Trophoblast cell (in vitro differentiated cells and primary cell): ENCODE results near the gene DSCAM.

Experiments
- DNase-seq, 2 donors: peaks; one replicate each; pipeline ENCODE4 v3.0.0-alpha.2; 2016
- H2AFZ ChIP-seq: 2 replicates; pipeline ENCODE4 v1.6.1; 2013; ENCODE audit warnings: low read length, moderate library complexity, mild to moderate bottlenecking; ENCODE audit not compliant: insufficient read depth, poor library complexity
- H2AK5ac ChIP-seq: 2 replicates; pipeline ENCODE4 v1.6.1; 2013; ENCODE audit warnings: mild to moderate bottlenecking, low read length
- H2BK120ac ChIP-seq: 2 replicates; pipeline ENCODE4 v1.6.1; 2013; ENCODE audit warnings: low read length, mild to moderate bottlenecking, moderate library complexity; ENCODE audit not compliant: insufficient read depth, poor library complexity
- H2BK12ac ChIP-seq: 2 replicates; pipeline ENCODE4 v1.6.1; 2013; ENCODE audit warnings: mild to moderate bottlenecking, low read length, moderate library complexity
- H2BK5ac ChIP-seq: 2 replicates; pipeline ENCODE4 v1.6.1; 2013; ENCODE audit warnings: low read length, low read depth, moderate library complexity, mild to moderate bottlenecking; ENCODE audit not compliant: poor library complexity
- H3K14ac ChIP-seq: 2 replicates; pipeline ENCODE4 v1.6.1; 2013; ENCODE audit warnings: mild to moderate bottlenecking, low read length
- H3K18ac ChIP-seq: 2 replicates; pipeline ENCODE4 v1.6.1; 2013; ENCODE audit warnings: mild to moderate bottlenecking, low read length
- H3K23ac ChIP-seq: 2 replicates; pipeline ENCODE4 v1.6.1; 2013; ENCODE audit warnings: low read length
- H3K27ac ChIP-seq: 2 replicates; pipeline ENCODE4 v1.5.1; 2013; ENCODE audit warnings: low read depth, mild to moderate bottlenecking, inconsistent platforms, low read length, moderate library complexity
- H3K27me3 ChIP-seq: 2 replicates; pipeline ENCODE4 v1.6.1; 2013; ENCODE audit warnings: inconsistent platforms, mild to moderate bottlenecking, low read length, moderate library complexity; ENCODE audit not compliant: insufficient read depth
- H3K36me3 ChIP-seq, 2 experiments: 1 replicate in 1 of 2; 2 replicates in 1 of 2; pipeline ENCODE4 v1.6.1; 2013; ENCODE audit warnings: low read length in 2 of 2, mild to moderate bottlenecking in 2 of 2, moderate library complexity in 1 of 2; ENCODE audit not compliant: insufficient read depth in 2 of 2, control insufficient read depth in 1 of 2
- H3K4ac ChIP-seq: 2 replicates; pipeline ENCODE4 v1.6.1; 2013; ENCODE audit warnings: low read depth, mild to moderate bottlenecking, low read length, moderate library complexity
- H3K4me1 ChIP-seq, 2 experiments: 1 replicate in 1 of 2; 2 replicates in 1 of 2; pipeline ENCODE4 v1.6.1; 2013; ENCODE audit warnings: low read length in 2 of 2, mild to moderate bottlenecking in 2 of 2, moderate library complexity in 1 of 2; ENCODE audit not compliant: insufficient read depth in 2 of 2, control insufficient read depth in 1 of 2
- H3K4me2 ChIP-seq: 2 replicates; pipeline ENCODE4 v1.6.1; 2013; ENCODE audit warnings: inconsistent platforms, mild to moderate bottlenecking, low read length, moderate library complexity
- H3K4me3 ChIP-seq: 2 replicates; pipeline ENCODE4 v1.5.1; 2013; ENCODE audit warnings: mild to moderate bottlenecking, low read depth, low read length, inconsistent platforms
- H3K79me1 ChIP-seq: one replicate; pipeline ENCODE4 v1.6.1; 2013; ENCODE audit warnings: low read length
- H3K79me2 ChIP-seq: 2 replicates; pipeline ENCODE4 v1.6.1; 2013; ENCODE audit warnings: low read length, mild to moderate bottlenecking; ENCODE audit not compliant: control insufficient read depth, insufficient read depth, poor library complexity
- H3K9ac ChIP-seq: 2 replicates; pipeline ENCODE4 v1.6.1; 2013; ENCODE audit warnings: mild to moderate bottlenecking, low read length
- H3K9me3 ChIP-seq: 2 replicates; pipeline ENCODE4 v1.6.1; 2013; ENCODE audit warnings: low read depth, mild to moderate bottlenecking, control low read depth, inconsistent platforms, low read length; ENCODE audit not compliant: insufficient read depth
- H4K12ac ChIP-seq: 2 replicates; pipeline ENCODE4 v1.6.1; 2013; ENCODE audit warnings: low read depth, mild to moderate bottlenecking, low read length, moderate library complexity
- H4K8ac ChIP-seq: 2 replicates; pipeline ENCODE4 v1.6.1; 2013; ENCODE audit warnings: low read depth, mild to moderate bottlenecking, low read length, moderate library complexity
- H4K91ac ChIP-seq: one replicate; pipeline ENCODE4 v1.6.1; 2013; ENCODE audit warnings: low read depth, mild to moderate bottlenecking, low read length, moderate library complexity
- WGBS: extraction: QIAGEN DNeasy Blood & Tissue Kit; methylation state at CpG from one replicate; pipeline ENCODE4 v1.1.7; 2013; ENCODE audit warnings: missing lambda C conversion rate; ENCODE audit not compliant: insufficient read length, insufficient coverage; ENCODE audit errors: extremely low coverage; 5-methylcytosine and 5-hydroxymethylcytosine counted together

The DSCAM gene

GRCh38 chr21:40766381-40766780, 80.6 kb downstream of the DSCAM start:
- no peak overlapping the region for H3K14ac ChIP-seq
- no peaks in the 10 kb centered on the region for H3K4me1 ChIP-seq
- H3K18ac ChIP-seq: no peak overlapping the region
- no peak overlapping the region for H2AFZ ChIP-seq
- no peak overlapping the region for H4K91ac ChIP-seq
- H2BK12ac ChIP-seq: no peak overlapping the region
- H3K79me1 ChIP-seq: no peaks in the 10 kb centered on the region
- no peak overlapping the region for H3K23ac ChIP-seq
- H3K4me2 ChIP-seq: no peak overlapping the region
- no peak overlapping the region for H4K8ac ChIP-seq
- H2AK5ac ChIP-seq: no peak overlapping the region
- no peaks in the 10 kb centered on the region for H3K79me2 ChIP-seq
- H3K4ac ChIP-seq: no peak overlapping the region
- H3K27ac ChIP-seq: no peak overlapping the region
- WGBS: no CpG with 5 or more reads among the region's 1 CpG
- H4K12ac ChIP-seq: no peak overlapping the region
- no peak overlapping the region for H3K9ac ChIP-seq
- H3K27me3 ChIP-seq: no peaks in the 10 kb centered on the region
- no peak overlapping the region for H3K4me3 ChIP-seq
- no peaks in the 10 kb centered on the region for H3K36me3 ChIP-seq
- H2BK120ac ChIP-seq: no peak overlapping the region
- DNase-seq: no peak
- no peaks in the 10 kb centered on the region for H3K9me3 ChIP-seq
- no peak overlapping the region for H2BK5ac ChIP-seq

GRCh38 chr21:40765811-40766210, 81.1 kb downstream of the DSCAM start:
- no peak overlapping the region for H3K18ac ChIP-seq
- no peak overlapping the region for H3K4ac ChIP-seq
- no peaks in the 10 kb centered on the region for H3K36me3 ChIP-seq
- H3K4me2 ChIP-seq: no peak overlapping the region
- no peak overlapping the region for H2BK12ac ChIP-seq
- WGBS: no CpG with 5 or more reads among the region's 12 CpGs
- H3K27ac ChIP-seq: no peak overlapping the region
- H3K9me3 ChIP-seq: no peaks in the 10 kb centered on the region
- no peak overlapping the region for H2AK5ac ChIP-seq
- no peak overlapping the region for H2BK120ac ChIP-seq
- H3K79me1 ChIP-seq: no peaks in the 10 kb centered on the region
- H3K9ac ChIP-seq: no peak overlapping the region
- no peaks in the 10 kb centered on the region for H3K4me1 ChIP-seq
- H3K14ac ChIP-seq: no peak overlapping the region
- H3K79me2 ChIP-seq: no peaks in the 10 kb centered on the region
- H4K8ac ChIP-seq: no peak overlapping the region
- H4K91ac ChIP-seq: no peak overlapping the region
- H4K12ac ChIP-seq: no peak overlapping the region
- no peak for DNase-seq
- no peaks in the 10 kb centered on the region for H3K27me3 ChIP-seq
- H2BK5ac ChIP-seq: no peak overlapping the region
- H2AFZ ChIP-seq: no peak overlapping the region
- H3K4me3 ChIP-seq: no peak overlapping the region
- H3K23ac ChIP-seq: no peak overlapping the region

- no peaks in the 10 kb centered on the region for H3K79me2 ChIP-seq
- no peak overlapping the region for H2BK120ac ChIP-seq
- no peak overlapping the region for H2AFZ ChIP-seq
- no peak overlapping the region for H4K8ac ChIP-seq
- H4K12ac ChIP-seq: no peak overlapping the region
- no peaks in the 10 kb centered on the region for H3K4me1 ChIP-seq
- H4K91ac ChIP-seq: no peak overlapping the region
- WGBS: no CpG with 5 or more reads among the region's 2 CpGs
- H2AK5ac ChIP-seq: no peak overlapping the region
- H2BK12ac ChIP-seq: no peak overlapping the region
- no peak overlapping the region for H3K23ac ChIP-seq
- H2BK5ac ChIP-seq: no peak overlapping the region
- no peak for DNase-seq
- no peaks in the 10 kb centered on the region for H3K9me3 ChIP-seq
- no peak overlapping the region for H3K18ac ChIP-seq
- H3K4me2 ChIP-seq: no peak overlapping the region
- no peak overlapping the region for H3K27ac ChIP-seq
- no peaks in the 10 kb centered on the region for H3K27me3 ChIP-seq
- no peak overlapping the region for H3K14ac ChIP-seq
- H3K9ac ChIP-seq: no peak overlapping the region
- no peak overlapping the region for H3K4ac ChIP-seq
- no peaks in the 10 kb centered on the region for H3K36me3 ChIP-seq
- no peak overlapping the region for H3K4me3 ChIP-seq
- no peaks in the 10 kb centered on the region for H3K79me1 ChIP-seq
Observed at GRCh38 chr21:40760821-40761220, 86.1 kb downstream of the DSCAM start.

- no CpG with 5 or more reads among the region's 2 CpGs for WGBS
- no peak overlapping the region for H2AFZ ChIP-seq
- H3K4me2 ChIP-seq: no peak overlapping the region
- no peak overlapping the region for H4K12ac ChIP-seq
- no peak overlapping the region for H2BK12ac ChIP-seq
- H3K4me3 ChIP-seq: no peak overlapping the region
- no peak overlapping the region for H3K14ac ChIP-seq
- H3K9me3 ChIP-seq: no peaks in the 10 kb centered on the region
- H2BK5ac ChIP-seq: no peak overlapping the region
- no peaks in the 10 kb centered on the region for H3K79me2 ChIP-seq
- no peaks in the 10 kb centered on the region for H3K36me3 ChIP-seq
- H4K91ac ChIP-seq: no peak overlapping the region
- no peak overlapping the region for H3K27ac ChIP-seq
- H3K9ac ChIP-seq: no peak overlapping the region
- no peak overlapping the region for H4K8ac ChIP-seq
- H3K79me1 ChIP-seq: no peaks in the 10 kb centered on the region
- H3K4ac ChIP-seq: no peak overlapping the region
- no peak overlapping the region for H3K18ac ChIP-seq
- no peak overlapping the region for H2AK5ac ChIP-seq
- no peak overlapping the region for H3K23ac ChIP-seq
- DNase-seq: no peak
- no peak overlapping the region for H2BK120ac ChIP-seq
- H3K27me3 ChIP-seq: no peaks in the 10 kb centered on the region
- H3K4me1 ChIP-seq: no peaks in the 10 kb centered on the region
Observed at GRCh38 chr21:40759061-40759460, 87.9 kb downstream of the DSCAM start.
